HG03354 (cell line): ENCODE data around the gene PC.
"Not testable (repeated sequence)": the region's sequence is repeated elsewhere in the genome, so short reads cannot be mapped to it uniquely, and the experiment has no call there.

Source experiments
- ATAC-seq: cut with Tn5 transposase; IDR thresholded peaks from one replicate; pipeline ENCODE4 v1.9.1; 2021; ENCODE audit warnings: mild to moderate bottlenecking; ENCODE audit not compliant: unreplicated experiment, poor library complexity, severe bottlenecking

Gene PC

GRCh38 chr11:66820901-66821300 is 137.3 kb downstream of the PC start:
- ATAC-seq: no peak

DNA sequence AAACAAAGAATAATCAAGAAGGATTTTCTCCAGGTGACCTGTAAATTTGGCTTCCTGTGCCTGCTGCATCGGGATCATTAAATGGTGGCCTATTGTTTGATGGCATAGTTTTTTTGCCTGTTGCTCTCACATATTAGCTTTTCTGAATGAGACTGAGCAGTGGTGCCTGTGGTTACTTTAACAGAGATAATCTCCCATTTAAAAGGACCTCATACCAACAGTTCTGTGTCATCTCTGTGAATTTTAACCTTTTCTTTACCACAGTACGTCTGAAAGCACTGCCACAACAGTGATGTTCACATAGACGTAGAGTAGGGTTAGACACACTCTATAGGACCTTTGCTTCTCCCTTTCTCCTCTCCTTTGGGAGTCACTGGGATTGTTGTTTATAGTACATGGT is 137.8 kb downstream of the PC start:
- no peak for ATAC-seq

GRCh38 chr11:66818231-66818955 is 139.8 kb downstream of the PC start:
- no peak for ATAC-seq

DNA sequence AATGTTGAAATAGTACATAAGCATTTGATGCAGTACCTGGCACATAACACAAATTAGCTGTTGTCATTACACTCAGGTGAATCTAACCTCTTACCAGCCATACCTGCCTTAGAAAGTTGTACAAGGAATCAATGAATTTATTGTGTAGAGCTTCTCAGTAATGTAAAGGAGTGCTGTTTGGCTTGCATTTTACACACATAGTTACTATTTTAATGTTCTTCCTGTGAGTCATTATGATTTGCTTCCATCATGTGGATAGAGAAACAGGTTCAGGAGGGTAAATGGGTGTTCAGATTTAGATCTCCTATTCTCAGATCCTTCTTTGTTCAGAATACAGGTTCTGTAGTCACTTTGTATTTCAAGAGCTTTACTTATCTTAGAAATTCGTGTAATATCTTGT is 142.5 kb downstream of the PC start:
- ATAC-seq: no peak

DNA sequence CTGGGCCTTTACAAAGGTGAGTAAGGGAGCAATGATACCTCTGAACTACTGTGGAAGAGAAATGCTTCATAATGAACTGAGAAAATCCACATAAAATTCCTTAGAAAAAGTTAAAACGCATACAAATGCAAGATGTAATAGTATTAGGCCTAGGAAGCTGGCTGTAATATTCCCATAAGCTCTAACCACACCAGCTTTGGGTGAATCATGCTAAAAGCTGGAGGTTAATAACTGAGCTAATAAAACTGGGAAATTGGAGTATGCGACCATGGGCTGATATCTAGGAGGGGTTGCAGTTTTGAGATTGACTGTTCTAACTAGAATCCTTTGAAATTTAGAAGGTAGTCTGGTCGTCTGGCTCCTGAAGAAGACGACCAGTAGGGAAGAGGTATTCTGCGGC is 143.5 kb downstream of the PC start:
- no peak for ATAC-seq

GRCh38 chr11:66810576-66811185 is 147.5 kb downstream of the PC start:
- no peak for ATAC-seq

- ATAC-seq: no peak
These were observed 148.6 kb downstream of the PC start for GRCh38 chr11:66809592-66809991.

GRCh38 chr11:66800720-66801428 is 157.3 kb downstream of the PC start:
- ATAC-seq: peak; percentile 68

- ATAC-seq: not testable (repeated sequence)
These were observed 158.4 kb downstream of the PC start for GRCh38 chr11:66799815-66800214.
